DOHH2 (cell line): ENCODE data around the gene MLF2.

Experiments
- EZH2phosphoT487 ChIP-seq: fragments of 200-600 bp; sonication (generic); IDR thresholded peaks from 2 replicates; pipeline ENCODE4 v1.6.1; 2017; ENCODE audit warnings: borderline replicate concordance, mild to moderate bottlenecking, antibody characterized with exemption, low read length, moderate library complexity, mixed read lengths
- TF ChIP-seq, protein P1 (sequence below): fragments of 200-600 bp; sonication (generic); IDR thresholded peaks from one replicate; pipeline ENCODE4 v1.5.1; 2014; ENCODE audit warnings: antibody characterized with exemption, mild to moderate bottlenecking, low read depth, low read length; ENCODE audit not compliant: poor library complexity, severe bottlenecking

- TF ChIP-seq, protein P1, sequence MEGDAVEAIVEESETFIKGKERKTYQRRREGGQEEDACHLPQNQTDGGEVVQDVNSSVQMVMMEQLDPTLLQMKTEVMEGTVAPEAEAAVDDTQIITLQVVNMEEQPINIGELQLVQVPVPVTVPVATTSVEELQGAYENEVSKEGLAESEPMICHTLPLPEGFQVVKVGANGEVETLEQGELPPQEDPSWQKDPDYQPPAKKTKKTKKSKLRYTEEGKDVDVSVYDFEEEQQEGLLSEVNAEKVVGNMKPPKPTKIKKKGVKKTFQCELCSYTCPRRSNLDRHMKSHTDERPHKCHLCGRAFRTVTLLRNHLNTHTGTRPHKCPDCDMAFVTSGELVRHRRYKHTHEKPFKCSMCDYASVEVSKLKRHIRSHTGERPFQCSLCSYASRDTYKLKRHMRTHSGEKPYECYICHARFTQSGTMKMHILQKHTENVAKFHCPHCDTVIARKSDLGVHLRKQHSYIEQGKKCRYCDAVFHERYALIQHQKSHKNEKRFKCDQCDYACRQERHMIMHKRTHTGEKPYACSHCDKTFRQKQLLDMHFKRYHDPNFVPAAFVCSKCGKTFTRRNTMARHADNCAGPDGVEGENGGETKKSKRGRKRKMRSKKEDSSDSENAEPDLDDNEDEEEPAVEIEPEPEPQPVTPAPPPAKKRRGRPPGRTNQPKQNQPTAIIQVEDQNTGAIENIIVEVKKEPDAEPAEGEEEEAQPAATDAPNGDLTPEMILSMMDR, result no peak
- TF ChIP-seq EZH2phosphoT487, result no peak
Measured at GRCh38 chr12:6771509-6772330, 18.8 kb upstream of the MLF2 start.
